Astrocyte of the cerebellum (primary cell): ENCODE data around the gene COL1A2.

Source experiments
- DNase-seq: peaks from one replicate; pipeline ENCODE4 v3.0.0-alpha.2; 2011; ENCODE audit warnings: low read depth
- H3K4me3 ChIP-seq: 2 replicates; pipeline ENCODE4 v1.5.1; 2011; ENCODE audit warnings: mild to moderate bottlenecking, low read depth, low read length, moderate library complexity
- in situ Hi-C: cut with HindIII; loops from 2 replicates; pipeline ENCODE4 v1.10.0; 2017; ENCODE audit warnings: low sequenced_read_pairs
- TF ChIP-seq, protein P1 (sequence below): IDR thresholded peaks from 2 replicates; pipeline ENCODE4 v1.5.1; 2012; ENCODE audit warnings: low read length, low read depth, moderate library complexity, mild to moderate bottlenecking; ENCODE audit errors: missing control alignments

COL1A2 gene

GRCh38 chr7:94389381-94389780 is 5.3 kb upstream of the COL1A2 start:
- DNase-seq = no peak
- TF ChIP-seq, protein P1, sequence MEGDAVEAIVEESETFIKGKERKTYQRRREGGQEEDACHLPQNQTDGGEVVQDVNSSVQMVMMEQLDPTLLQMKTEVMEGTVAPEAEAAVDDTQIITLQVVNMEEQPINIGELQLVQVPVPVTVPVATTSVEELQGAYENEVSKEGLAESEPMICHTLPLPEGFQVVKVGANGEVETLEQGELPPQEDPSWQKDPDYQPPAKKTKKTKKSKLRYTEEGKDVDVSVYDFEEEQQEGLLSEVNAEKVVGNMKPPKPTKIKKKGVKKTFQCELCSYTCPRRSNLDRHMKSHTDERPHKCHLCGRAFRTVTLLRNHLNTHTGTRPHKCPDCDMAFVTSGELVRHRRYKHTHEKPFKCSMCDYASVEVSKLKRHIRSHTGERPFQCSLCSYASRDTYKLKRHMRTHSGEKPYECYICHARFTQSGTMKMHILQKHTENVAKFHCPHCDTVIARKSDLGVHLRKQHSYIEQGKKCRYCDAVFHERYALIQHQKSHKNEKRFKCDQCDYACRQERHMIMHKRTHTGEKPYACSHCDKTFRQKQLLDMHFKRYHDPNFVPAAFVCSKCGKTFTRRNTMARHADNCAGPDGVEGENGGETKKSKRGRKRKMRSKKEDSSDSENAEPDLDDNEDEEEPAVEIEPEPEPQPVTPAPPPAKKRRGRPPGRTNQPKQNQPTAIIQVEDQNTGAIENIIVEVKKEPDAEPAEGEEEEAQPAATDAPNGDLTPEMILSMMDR = no peak
- H3K4me3 ChIP-seq = no peak overlapping the region
- in situ Hi-C loops = no loop called here

- DNase-seq = peak; percentile 74
- H3K4me3 ChIP-seq = no peak overlapping the region
- TF ChIP-seq, protein P1 = no peak
- in situ Hi-C loops = no loop called here
Observed at GRCh38 chr7:94391726-94392392, 2.8 kb upstream of the COL1A2 start.

- no peak for DNase-seq
- TF ChIP-seq, protein P1 = no peak
- in situ Hi-C loops = no loop called here
- no peak overlapping the region for H3K4me3 ChIP-seq
Observed at GRCh38 chr7:94392393-94392786, 2.3 kb upstream of the COL1A2 start.

GRCh38 chr7:94393246-94394108 is 1.2 kb upstream of the COL1A2 start:
- H3K4me3 ChIP-seq = peak overlapping the region; percentile 99
- TF ChIP-seq, protein P1 = no peak
- in situ Hi-C loops = no loop called here
- DNase-seq = no peak

- in situ Hi-C loops = no loop called here
- DNase-seq = no peak
- TF ChIP-seq, protein P1 = no peak
Observed at GRCh38 chr7:94394109-94394436, 622 bp upstream of the COL1A2 start.

GRCh38 chr7:94395141-94396036 is 694 bp downstream of the COL1A2 start:
- DNase-seq = peak; percentile 89
- in situ Hi-C loops = no loop called here
- TF ChIP-seq, protein P1 = peak; percentile 66
- peak overlapping the region; percentile 99 for H3K4me3 ChIP-seq

More at GRCh38 chr7:94394109-94394436, 622 bp upstream of the COL1A2 start:
- H3K4me3 ChIP-seq = peak overlapping the region; percentile 99
